ENCODE measurements around the gene MPST. TPM values are rescaled to one million over a fixed set of nuclear protein-coding genes. Genes with fewer than 3 reads are reported as not detected.

MPST gene
- 47.5 and 62.5 TPM in 2 replicates for total RNA-seq

GRCh38 chr22:37019309-37020191, at the start of gene MPST, which contains the start of gene TST:
MPST (plus strand) TSS chr22:37019742; CDS start chr22:37019837, 95 bp downstream.
TST (minus strand) TSS chr22:37019447; CDS start chr22:37018732, 715 bp downstream.

GRCh38 chr22:37051391-37052385, 32.1 kb downstream of the MPST start, which contains the start of gene KCTD17:
KCTD17 (plus strand) TSS chr22:37051742; CDS start chr22:37051761, 19 bp downstream.

Other genes starting within 250 kb of the MPST start
- 18.4 and 30.5 TPM in 2 replicates for gene IFT27, start 243.6 kb upstream of the MPST start, total RNA-seq
- gene PVALB, start 202.7 kb upstream of the MPST start, total RNA-seq, result not detected in 2 replicates
- not detected in 2 replicates for gene NCF4, start 158.7 kb upstream of the MPST start, total RNA-seq
- under 0.01 TPM in 1 of 2 replicates, not detected in the other for gene CSF2RB, start 106.1 kb upstream of the MPST start, total RNA-seq
- gene TST, start 295 bp upstream of the MPST start, total RNA-seq, result 31.9 and 38.6 TPM in 2 replicates
- 30.5 and 40.8 TPM in 2 replicates for gene KCTD17, start 32.0 kb downstream of the MPST start, total RNA-seq
- not detected in 2 replicates for gene TMPRSS6, start 90.0 kb downstream of the MPST start, total RNA-seq
- 0.11 and 0.25 TPM in 2 replicates for gene IL2RB, start 130.2 kb downstream of the MPST start, total RNA-seq
- 2.7 and 4.0 TPM in 2 replicates for gene C1QTNF6, start 168.5 kb downstream of the MPST start, total RNA-seq
- 0.12 and 0.33 TPM in 2 replicates for gene SSTR3, start 192.7 kb downstream of the MPST start, total RNA-seq
- gene RAC2, start 224.5 kb downstream of the MPST start, total RNA-seq, result 4.0 and 7.7 TPM in 2 replicates